Left renal cortex interstitium (tissue), 4 donors: ENCODE results near the gene ATXN1. TPM values are rescaled to one million over a fixed set of nuclear protein-coding genes. Genes with fewer than 3 reads are reported as not detected.
"Not testable (repeated sequence)": the region's sequence is repeated elsewhere in the genome, so short reads cannot be mapped to it uniquely, and the experiment has no call there.

ENCODE experiments used
- DNase-seq, 4 donors: peaks; one replicate each; pipeline ENCODE4 v3.0.0-alpha.2; 2013; ENCODE audit warnings: low read depth in 4 of 4, low spot score in 2 of 4, missing footprints in 1 of 4
- polyA plus RNA-seq, 4 donors: library from polyadenylated mRNA; unstranded; fragments of 120-200 nt; gene quantifications; one replicate each; pipeline ENCODE4 v1.2.1, GENCODE V29; 2013; ENCODE audit not compliant: insufficient read length in 4 of 4

The ATXN1 gene
- polyA plus RNA-seq, 4 donors, result 17.0 to 23.0 (median 19.4) TPM

DNA sequence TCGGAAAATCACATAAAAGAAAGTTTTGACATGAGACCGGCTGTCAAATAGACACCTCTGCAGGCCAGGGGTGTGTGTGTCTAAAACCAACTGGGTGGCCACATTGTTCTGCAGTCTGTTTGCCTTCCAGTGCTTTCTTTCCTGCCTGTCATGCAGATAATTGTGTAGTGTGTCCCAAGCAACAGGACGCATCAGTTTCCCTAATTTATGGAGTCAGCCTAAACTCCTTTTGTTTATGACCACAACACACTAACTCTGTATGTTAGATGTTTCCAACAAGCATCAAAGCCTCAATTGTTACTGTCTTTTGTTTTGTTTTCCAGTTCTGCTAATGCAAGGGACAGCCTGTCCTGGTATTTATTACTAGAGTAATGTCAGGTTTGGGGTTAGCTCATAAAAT, 205.7 kb downstream of the ATXN1 start:
- DNase-seq, result no peak

DNA sequence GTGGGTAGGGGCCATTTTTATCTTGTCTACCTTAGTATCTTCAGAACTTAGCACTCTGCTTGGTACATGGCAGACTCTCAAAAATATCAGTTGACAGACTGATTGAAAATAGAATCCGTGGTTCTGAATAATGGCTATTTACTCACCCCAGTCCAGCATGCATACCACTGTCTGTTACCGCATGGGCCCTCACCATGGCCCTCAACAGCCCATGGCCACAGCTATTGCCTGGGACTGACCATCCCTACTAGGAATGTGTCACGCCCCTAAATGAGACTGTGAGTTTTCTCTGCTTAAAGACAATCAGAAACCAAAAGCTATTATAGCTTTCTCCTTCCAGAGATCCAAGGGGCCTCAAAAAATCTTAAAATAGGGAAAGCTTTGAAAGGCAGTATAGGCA, 207.7 kb downstream of the ATXN1 start:
- no peak for DNase-seq

DNA sequence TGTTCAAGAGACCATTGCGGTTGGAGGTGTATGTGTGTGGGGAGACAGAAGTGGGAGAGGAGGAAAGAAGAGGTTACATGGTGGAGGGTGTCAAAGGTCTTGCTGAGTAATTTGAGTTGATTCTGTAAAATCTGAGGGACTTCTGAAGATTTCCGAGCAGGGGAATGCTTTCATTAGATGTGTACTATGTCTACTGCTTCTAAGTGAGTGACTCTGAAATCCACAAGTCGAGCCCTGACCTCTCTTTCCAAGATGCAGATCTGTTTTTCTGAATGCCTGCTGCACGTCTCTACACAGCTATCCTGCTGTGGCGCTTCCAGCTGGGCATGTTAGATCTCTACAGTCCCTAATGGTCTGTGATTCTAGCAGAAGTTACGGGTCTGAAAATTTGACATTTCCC, 209.8 kb downstream of the ATXN1 start:
- no peak for DNase-seq

DNA sequence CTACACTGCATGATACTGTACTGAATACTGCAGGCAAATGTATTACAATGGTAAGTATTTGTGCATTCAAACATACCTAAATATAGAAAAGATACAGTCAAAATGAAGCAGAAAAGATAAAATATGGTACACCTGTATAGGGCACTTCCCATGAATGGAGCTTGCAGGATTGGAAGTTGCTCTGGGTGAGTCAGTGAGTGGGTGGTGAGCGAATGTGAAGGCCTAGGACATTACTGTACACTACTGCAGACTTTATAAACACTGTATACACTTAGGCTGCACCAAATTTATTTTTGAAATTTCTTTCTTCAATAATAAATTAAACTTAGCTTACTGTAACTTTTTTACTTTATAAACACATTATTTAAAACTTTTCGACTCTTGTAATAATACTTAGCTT, 213.1 kb downstream of the ATXN1 start:
- DNase-seq, result no peak

DNA sequence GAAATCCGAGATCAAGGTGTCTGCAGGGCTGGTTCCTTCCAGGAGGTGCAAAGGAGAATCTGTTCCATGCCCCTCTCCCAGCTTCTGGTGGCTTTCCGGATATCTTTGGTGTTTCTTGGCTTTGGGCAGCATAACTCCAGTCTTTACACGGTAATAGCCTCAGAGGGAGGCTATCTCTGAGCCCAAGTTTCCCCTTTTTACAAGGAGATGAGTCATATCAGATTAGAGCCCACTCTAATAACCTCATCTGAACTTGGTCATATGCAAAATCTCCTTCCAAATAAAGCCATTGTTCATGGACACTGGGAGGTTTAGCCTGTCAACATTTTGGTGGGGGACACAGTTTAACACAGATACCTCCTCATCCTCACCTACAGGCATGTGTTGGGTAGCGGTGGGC, 213.7 kb downstream of the ATXN1 start:
- no peak for DNase-seq

DNA sequence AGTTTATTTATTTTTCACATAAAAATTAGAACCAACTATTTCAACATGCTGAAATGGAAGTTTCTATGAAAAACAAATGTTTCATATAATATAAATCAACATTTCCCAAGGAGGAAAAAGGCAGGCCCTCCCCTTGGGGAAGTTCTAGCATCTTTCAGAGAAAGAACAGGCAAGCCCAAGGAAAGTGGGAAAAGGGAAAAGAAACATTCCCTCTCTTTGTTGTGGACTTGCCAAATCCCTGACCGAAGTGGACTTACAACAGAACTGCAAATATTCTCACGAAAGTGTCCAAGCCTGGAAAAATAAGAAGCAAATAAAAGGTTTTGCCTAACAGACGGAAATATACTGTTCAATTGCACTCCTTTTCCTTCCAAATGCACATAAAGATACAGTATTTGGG, 214.4 kb downstream of the ATXN1 start:
- DNase-seq, result no peak

DNA sequence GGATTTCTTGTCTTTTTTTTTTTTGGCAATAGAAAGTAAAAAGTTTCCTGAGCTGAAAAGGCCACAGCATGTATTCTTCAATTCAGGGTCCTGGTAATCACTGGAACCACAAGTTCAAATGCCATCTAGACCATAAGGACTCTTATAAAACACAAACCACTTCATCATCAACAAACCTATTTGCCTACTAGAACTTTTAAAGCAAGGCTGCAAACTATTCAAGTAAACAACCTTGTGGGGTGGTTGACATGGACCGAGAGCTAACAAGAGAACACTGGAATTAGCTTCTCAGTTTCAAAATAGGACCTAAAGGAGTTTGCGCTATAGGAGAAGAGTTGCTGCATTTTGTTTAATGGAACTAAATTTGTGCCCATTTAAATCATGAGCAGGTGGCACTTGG, 215.9 kb downstream of the ATXN1 start:
- no peak for DNase-seq

DNA sequence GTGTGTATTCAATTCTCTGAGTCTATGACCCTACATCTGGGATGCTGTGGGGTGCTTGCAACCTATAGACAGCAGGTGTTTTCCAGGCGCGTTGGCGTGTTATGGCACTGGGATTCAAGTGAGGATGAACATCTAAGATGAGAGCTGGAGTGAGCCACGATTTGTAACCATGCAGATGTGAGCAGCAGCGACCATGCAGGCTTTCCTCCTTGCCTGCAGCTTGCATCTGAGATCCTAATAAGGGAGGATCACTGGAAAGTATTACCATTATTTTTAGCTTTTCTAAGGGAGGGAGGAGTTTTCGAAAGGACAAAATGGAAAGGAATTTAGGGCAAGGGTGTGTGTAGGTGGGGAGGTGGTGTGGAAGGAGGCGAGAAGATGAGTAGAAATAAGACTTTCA, 216.7 kb downstream of the ATXN1 start:
- no peak for DNase-seq

DNA sequence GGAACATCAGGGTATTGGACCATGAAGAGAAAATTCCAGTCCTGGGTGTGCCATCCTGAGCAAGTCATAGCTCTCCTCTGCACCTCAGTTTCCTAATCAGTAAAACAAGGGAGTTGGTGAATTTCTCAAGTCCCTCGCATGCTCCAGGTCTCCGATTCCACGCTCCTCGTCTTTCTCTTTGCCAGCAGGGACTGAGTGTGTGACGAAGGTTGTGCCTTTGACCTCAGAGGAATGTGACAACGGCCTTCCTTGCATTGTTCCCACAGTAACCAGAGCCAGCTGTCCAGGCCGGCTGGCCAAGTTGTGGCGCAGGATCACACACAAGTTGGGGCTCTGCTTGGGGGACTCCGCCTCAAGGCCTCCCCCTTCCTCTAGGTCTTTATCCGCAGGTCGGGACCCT, 217.3 kb downstream of the ATXN1 start:
- peak in 2 of 4 donors; percentile 58 to 65 for DNase-seq

DNA sequence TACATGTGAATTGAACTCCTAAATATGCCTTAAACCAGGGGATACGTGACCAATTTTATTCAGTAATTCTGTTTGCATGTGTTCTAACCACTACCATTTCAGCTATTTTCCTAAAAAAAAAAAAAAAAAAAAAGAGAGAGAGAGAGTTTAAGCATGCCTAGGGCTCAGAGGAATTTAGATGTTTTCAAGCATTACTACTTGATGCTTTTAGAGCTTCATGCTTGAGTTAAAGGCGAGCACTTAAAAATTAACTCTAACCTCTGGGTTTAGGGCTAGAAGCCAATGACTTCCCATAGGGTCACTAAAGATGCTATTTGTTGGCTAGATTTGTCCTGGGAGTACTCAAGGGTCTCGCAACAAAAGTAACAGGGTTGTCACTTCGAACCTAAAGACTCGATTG, 217.7 kb downstream of the ATXN1 start:
- DNase-seq, result no peak

DNA sequence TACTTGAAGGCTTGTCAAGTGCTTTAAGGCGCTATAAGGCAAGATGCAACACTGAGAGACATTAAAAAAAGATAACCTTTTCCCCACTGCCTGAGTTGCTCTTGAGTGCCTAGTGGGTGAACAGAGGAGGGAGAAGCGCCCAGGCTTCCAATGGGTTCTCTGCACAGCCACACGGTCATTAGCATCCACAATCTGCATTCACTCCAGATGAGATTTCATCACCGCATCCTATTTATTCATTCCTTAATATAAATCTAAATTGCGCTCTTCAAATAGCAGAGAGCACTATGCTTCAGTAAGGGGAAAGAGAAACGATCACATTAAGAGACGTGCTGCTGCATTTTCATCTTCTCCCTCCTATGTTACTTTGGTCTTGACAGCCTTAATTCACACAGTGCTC, 219.2 kb downstream of the ATXN1 start:
- no peak for DNase-seq

DNA sequence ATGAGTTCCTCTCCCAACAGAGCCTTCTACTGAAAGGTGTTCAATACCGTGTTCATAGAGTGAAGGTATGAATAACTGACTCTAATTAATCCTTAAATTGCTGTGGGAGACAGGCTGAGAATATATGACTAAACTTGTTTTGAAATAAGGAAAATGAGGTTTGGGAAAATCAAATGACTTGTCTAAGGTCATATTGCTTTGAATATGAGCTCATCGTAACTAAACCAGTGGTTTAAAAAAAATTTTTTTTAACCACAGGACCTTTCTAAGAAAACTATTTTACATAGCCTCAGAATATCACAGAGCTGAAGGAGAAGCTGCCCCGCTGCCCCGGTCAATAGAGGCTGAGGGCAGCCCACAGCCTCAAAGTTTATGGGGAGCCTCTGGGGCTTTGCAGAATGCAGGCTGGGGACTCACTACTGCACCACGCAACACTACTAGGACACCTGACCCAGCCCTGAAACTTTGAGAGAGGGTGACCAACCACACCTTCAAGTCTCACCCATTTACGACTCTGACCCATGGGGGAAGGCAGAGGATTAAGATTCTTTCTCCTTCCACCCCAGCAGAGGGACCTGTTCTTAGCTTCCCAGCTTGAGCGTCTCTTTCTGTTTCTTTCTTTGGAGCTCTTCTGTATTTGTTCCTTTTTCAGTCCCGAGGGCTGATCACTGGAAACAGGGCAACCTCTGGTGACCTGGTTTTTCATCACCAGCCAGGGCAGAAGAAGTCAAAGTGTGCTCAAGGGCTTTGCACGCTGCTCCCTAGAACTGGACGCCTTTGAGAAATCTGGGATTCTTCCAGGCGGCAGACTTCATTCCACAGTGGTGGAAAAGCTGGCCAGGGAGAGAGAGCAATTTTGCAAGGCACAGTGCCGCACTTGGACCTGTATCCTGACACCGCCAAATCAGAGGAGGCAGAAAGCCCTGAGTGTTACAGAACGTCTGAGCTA, 220.2 kb downstream of the ATXN1 start:
- DNase-seq, result no peak

DNA sequence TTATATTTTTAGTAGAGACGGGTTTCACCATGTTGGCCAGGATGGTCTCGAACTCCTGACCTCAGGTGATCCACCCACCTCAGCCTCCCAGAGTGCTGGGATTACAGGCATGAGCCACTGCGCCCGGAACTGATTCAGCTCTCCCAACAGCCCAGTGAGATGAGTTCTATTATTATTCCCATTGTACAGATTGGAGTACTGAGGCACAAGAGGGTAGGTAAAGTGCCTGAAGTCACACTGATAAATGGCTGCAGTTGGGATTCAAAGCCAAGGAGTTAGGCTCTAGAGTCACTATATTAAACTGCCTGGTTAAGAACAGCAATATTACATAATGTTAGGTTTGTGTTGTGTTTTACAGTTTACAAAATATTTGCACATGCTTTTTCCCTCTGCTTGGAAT, 220.9 kb downstream of the ATXN1 start:
- not testable (repeated sequence) for DNase-seq

DNA sequence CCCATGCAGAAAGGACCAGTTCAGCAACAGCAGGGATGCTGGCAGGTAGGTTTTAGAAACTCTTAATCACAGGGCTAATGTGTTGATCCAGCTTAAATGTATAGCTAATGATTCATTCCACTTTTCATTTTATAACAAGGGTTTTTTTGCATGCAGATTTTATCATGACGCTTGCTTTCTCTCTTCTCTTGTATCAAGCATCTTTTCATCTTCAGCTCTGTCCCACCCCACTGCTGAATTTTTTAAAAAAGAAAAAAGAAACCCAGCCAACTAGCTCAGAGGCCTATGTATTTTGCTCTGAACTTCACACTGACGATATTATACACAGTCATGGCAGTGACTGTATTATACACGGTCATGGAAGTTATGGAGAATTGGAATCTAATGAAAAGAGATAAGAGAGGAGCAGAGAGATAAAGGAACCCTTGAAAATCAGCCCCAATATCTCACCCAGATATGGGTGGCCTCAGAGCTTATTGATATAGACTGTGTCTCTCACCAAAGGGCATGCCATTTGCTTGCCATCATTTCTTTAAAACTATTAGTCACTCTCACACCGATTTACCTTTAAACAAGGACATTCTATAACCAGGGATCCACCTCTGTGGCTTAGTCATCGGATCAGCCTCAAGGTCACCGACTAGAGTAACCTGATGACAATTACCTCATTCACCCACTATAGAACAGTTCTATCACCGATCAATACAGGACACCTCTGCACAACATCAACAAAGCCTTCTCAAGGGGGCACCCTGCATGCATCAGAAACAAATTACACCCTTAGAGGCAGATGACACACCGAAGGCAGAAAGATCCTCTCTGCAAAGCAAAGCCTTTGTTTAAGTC, 222.0 kb downstream of the ATXN1 start:
- DNase-seq, result no peak

DNA sequence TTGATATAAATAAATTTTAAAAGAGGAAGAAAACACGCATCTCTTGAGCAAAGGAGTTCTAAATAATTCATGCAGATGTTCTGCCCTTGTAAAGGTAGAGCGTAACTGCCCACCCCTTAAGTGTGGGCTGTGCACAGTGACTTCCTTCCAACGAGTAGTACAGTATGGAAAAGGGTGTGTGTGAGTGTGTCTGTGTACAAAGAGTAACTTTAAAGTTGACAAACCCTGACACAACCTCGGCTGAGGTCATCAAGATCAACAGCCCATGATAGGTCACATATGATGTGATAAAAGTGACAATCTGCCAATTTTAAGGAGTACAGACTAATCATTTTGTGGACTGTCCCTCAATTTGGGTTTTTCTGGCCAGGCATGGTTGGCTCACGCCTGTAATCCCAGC, 225.7 kb downstream of the ATXN1 start:
- DNase-seq, result no peak

DNA sequence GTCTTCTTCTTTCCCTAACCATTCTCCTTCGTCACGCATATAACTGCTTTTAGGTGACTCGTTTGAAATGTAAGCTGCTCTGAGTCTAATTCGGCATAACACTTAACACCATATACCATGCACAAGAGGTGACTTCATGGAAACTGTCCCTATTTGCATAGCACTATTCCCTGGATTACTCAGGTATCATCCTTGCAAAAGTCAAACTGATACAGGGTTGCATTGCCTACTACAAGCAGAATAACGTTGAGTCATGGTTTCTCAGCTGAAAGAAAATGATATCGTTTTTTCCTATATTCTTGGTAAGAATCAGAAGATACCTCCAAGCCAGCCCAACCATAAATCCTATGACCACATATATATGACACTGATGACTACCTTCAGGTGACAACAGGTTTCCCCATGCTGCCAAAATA, 227.5 kb downstream of the ATXN1 start:
- DNase-seq, result no peak

DNA sequence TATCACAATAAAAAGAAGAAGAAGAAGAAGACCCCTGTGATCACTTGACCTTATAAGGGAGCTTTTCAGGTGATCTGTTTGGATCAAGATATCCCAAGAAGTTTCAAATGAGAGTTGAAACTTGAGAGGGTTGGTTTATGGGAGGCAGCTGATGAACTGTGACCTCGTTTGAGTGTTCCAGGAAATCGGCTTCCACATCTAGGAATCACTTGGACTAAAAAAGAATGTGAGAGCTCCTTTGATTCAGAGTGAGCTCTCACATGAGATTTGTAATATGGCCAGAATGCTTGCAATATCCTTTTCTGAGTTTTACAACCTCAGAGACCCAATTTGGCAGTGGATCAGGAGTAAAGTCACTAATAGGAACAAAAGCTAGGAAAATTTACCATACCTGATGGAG, 228.1 kb downstream of the ATXN1 start:
- no peak for DNase-seq

DNA sequence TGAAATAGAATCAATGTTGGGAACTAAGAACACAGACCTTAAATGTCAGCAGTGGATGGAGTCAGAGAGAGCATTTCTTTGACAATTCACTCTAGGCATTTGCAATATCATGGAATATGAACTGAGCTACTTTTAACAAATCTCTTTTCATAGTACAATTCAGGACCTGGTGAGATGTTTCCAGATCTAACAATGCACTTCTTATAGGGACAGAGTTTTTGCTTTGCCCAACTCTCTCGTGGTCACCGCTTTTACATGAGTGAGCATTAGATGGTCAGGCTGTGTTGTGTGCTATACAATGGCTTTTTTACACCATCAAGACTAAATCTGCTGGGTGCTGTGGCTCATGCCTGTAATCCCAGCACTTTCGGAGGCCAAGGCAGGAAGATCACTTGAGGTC, 233.6 kb downstream of the ATXN1 start:
- no peak for DNase-seq

DNA sequence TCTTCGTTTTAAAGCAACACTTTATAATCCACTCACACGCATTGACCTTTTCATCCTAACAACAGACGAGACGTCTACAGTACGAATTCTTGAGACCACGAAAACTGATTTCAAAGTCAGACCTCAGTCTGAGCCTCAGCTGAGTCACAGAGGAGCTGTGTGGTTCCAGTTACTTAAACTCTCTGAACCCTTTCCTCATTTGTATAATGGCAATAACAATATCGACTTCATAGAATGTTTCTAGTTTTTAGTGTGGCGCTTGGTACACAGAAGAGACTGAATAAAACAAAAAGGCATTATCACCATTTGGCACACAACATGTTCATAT, 236.9 kb downstream of the ATXN1 start:
- DNase-seq, result no peak

DNA sequence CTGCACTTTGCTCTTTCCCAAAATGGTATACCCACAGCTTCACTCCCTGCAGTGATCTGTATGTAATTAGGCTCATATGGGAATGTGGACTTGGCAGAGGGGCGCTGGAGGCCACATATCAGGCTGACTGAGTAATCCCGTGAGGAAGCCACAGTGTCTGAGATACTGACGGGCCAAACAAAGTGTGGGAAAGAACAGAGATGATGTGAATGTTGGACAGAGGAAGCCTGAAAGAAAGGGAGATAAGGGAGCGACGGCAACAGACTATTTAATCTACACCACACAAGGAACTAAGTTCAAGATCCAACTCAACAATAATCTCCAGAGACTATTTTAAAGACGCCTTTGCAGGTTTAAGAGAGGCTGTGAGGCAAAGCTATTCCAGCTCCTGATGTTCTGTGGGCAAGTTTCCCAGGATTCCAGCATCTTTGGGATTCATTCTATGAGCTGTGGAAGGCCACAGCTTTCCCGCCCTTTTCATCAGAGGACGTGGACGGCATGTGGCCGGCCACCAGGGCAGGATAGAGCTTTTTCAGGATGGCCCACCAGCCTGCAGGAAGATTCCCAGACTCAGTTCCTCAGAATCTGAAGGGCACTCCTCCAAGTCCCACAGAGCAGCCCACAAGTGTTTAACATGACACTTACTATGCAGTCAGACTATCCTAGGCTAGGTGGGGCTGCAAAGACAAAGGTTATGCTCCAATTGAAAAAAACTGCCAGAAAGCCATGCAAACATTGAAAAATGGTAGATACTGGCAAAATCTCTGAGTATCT, 237.5 kb downstream of the ATXN1 start:
- no peak for DNase-seq

DNA sequence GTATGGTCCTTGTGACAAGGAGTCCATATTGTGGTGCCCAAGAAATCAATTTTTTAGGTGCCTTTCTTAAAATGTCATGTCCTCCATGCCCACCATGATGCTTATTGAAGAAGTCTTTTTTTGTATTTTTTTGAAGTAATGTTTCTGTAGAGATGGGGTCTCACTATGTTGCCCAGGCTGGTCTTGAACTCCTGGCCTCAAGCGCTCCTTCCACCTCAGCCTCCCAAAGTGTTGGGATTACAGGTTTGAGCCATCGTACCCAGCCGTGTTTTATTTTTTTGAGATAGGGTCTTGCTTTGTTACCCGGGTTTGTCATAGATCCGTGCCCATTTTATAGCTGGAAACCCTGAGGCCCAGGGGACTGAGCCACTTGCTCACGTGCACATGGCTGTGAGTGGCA, 238.3 kb downstream of the ATXN1 start:
- DNase-seq, result no peak
